ENCODE data around the gene ZNF433.

ZNF433 gene

DNA sequence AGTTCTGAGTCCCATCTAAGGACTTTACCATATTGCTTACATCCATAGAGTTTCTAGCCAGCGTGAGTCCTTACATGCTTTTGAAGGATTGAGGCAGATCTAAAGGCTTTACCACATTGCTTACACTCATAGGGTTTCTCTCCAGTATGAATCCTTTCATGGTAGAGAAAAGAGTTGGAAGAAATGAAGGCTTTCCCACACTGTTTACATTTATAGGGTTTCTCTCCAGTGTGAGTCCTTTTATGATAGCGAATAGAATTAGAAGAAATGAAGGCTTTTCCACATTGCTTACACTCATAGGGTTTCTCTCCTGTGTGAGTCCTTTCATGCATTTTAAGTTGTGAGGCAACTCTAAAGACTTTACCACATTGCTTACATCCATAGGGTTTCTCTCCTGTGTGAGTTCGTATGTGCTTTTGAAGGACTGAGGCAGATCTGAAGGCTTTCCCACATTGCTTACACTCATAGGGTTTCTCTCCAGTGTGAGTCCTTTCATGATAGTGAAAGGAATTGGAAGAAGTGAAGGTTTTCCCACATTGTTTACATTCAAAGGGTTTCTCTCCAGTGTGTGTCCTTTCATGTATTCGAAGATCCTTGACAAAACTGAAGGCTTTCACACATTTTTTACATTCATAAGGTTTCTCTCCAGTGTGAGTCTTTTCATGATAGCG, 8.4 kb upstream of the ZNF433 start:
- H3K4me2 ChIP-seq (ENCODE audit: low read depth, low read length): no peak overlapping the region
- no peak for DNase-seq
- no peaks in the 10 kb centered on the region for H3K4me1 ChIP-seq (ENCODE audit: low read length)
- no peaks in the 10 kb centered on the region for H3K9me2 ChIP-seq (replicated peaks; ENCODE audit: insufficient read depth, low read length)
- H4K20me1 ChIP-seq (ENCODE audit: insufficient read depth, low read length): no peaks in the 10 kb centered on the region
- H3F3A ChIP-seq (ENCODE audit: insufficient read depth, low read length): no peaks in the 10 kb centered on the region
- H3K27me3 ChIP-seq (replicated peaks; ENCODE audit: insufficient read depth, low read length): no peaks in the 10 kb centered on the region
- no peak overlapping the region for H3K9ac ChIP-seq (ENCODE audit: low read length)
- no peaks in the 10 kb centered on the region for H3K9me3 ChIP-seq (replicated peaks; ENCODE audit: insufficient read depth, low read length)
- no peaks in the 10 kb centered on the region for H3K36me3 ChIP-seq (replicated peaks; ENCODE audit: insufficient read depth, low read length)
- H3K4me3 ChIP-seq (ENCODE audit: low read length): no peak overlapping the region
- no peaks in the 10 kb centered on the region for H3K79me2 ChIP-seq (ENCODE audit: low read length)
- no peak overlapping the region for H3K27ac ChIP-seq (ENCODE audit: low read length)
- no peak overlapping the region for H2AFZ ChIP-seq (ENCODE audit: low read length)
- no peak for TF ChIP-seq EZH2phosphoT487 (IDR thresholded peaks at IDR 0.05; ENCODE audit: low read length)
- TF ChIP-seq, protein P1, sequence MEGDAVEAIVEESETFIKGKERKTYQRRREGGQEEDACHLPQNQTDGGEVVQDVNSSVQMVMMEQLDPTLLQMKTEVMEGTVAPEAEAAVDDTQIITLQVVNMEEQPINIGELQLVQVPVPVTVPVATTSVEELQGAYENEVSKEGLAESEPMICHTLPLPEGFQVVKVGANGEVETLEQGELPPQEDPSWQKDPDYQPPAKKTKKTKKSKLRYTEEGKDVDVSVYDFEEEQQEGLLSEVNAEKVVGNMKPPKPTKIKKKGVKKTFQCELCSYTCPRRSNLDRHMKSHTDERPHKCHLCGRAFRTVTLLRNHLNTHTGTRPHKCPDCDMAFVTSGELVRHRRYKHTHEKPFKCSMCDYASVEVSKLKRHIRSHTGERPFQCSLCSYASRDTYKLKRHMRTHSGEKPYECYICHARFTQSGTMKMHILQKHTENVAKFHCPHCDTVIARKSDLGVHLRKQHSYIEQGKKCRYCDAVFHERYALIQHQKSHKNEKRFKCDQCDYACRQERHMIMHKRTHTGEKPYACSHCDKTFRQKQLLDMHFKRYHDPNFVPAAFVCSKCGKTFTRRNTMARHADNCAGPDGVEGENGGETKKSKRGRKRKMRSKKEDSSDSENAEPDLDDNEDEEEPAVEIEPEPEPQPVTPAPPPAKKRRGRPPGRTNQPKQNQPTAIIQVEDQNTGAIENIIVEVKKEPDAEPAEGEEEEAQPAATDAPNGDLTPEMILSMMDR (IDR thresholded peaks at IDR 0.05; ENCODE audit: low read length): no peak
- TF ChIP-seq EZH2 (optimal IDR thresholded peaks at IDR 0.05; ENCODE audit: low read depth, low read length): no peak

DNA sequence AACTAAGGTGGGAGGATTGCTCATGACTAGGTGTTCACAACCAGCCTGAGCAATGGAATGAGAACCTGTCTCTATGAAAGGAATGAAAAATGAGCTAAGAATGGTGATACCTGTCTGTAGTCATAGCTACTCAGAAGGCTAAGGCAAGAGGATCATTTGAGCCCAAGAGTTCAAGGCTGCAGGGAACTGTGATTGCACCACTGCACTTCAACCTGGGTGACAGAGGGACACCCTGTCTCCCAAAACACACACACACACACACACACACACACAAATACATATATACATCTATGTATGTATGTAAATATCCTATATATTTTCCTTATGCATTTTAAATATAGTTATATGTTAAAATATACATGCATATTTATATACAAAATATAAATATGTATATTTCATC, 7.4 kb upstream of the ZNF433 start:
- H3K27ac ChIP-seq (ENCODE audit: low read length): no peak overlapping the region
- TF ChIP-seq, protein P1 (IDR thresholded peaks at IDR 0.05; ENCODE audit: low read length): no peak
- no peak for TF ChIP-seq EZH2 (optimal IDR thresholded peaks at IDR 0.05; ENCODE audit: low read depth, low read length)
- TF ChIP-seq EZH2phosphoT487 (IDR thresholded peaks at IDR 0.05; ENCODE audit: low read length): no peak
- no peaks in the 10 kb centered on the region for H3K79me2 ChIP-seq (ENCODE audit: low read length)
- H3K4me3 ChIP-seq (ENCODE audit: low read length): no peak overlapping the region
- no peaks in the 10 kb centered on the region for H4K20me1 ChIP-seq (ENCODE audit: insufficient read depth, low read length)
- no peaks in the 10 kb centered on the region for H3K9me3 ChIP-seq (replicated peaks; ENCODE audit: insufficient read depth, low read length)
- H3K9ac ChIP-seq (ENCODE audit: low read length): no peak overlapping the region
- H2AFZ ChIP-seq (ENCODE audit: low read length): no peak overlapping the region
- no peak for DNase-seq
- H3K4me1 ChIP-seq (ENCODE audit: low read length): no peaks in the 10 kb centered on the region
- H3K9me2 ChIP-seq (replicated peaks; ENCODE audit: insufficient read depth, low read length): no peaks in the 10 kb centered on the region
- H3K4me2 ChIP-seq (ENCODE audit: low read depth, low read length): no peak overlapping the region
- H3K36me3 ChIP-seq (replicated peaks; ENCODE audit: insufficient read depth, low read length): no peaks in the 10 kb centered on the region
- no peaks in the 10 kb centered on the region for H3K27me3 ChIP-seq (replicated peaks; ENCODE audit: insufficient read depth, low read length)
- H3F3A ChIP-seq (ENCODE audit: insufficient read depth, low read length): no peaks in the 10 kb centered on the region

DNA sequence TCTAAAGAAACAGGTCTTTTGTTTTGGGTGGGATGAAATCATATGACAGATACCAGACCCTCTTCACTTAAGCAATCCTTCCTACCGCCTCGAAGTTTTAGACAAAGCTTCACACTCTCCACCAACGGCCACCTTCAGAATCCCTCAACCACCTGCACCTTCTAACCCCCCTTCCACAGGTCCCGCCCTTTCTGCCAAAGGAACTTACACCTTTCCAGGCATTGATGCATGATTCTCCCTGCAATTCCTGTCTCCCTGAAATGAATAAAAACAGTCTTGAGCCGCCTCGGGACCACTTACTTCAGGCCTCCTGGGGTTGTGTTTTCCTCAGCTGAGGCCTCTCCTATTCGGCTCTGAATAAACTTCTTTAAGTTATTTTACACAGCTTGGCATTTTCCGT, 859 bp downstream of the ZNF433 start:
- H3K4me2 ChIP-seq (ENCODE audit: low read depth, low read length): no peak overlapping the region
- H3K9me3 ChIP-seq (replicated peaks; ENCODE audit: insufficient read depth, low read length): no peaks in the 10 kb centered on the region
- no peaks in the 10 kb centered on the region for H4K20me1 ChIP-seq (ENCODE audit: insufficient read depth, low read length)
- no peak overlapping the region for H3K9ac ChIP-seq (ENCODE audit: low read length)
- H3K79me2 ChIP-seq (ENCODE audit: low read length): no peaks in the 10 kb centered on the region
- H2AFZ ChIP-seq (ENCODE audit: low read length): no peak overlapping the region
- no peaks in the 10 kb centered on the region for H3K9me2 ChIP-seq (replicated peaks; ENCODE audit: insufficient read depth, low read length)
- no peak overlapping the region for H3K27ac ChIP-seq (ENCODE audit: low read length)
- H3K27me3 ChIP-seq (replicated peaks; ENCODE audit: insufficient read depth, low read length): no peaks in the 10 kb centered on the region
- no peaks in the 10 kb centered on the region for H3K4me1 ChIP-seq (ENCODE audit: low read length)
- H3F3A ChIP-seq (ENCODE audit: insufficient read depth, low read length): no peaks in the 10 kb centered on the region
- DNase-seq: no peak
- TF ChIP-seq, protein P1 (IDR thresholded peaks at IDR 0.05; ENCODE audit: low read length): no peak
- no peak for TF ChIP-seq EZH2 (optimal IDR thresholded peaks at IDR 0.05; ENCODE audit: low read depth, low read length)
- TF ChIP-seq EZH2phosphoT487 (IDR thresholded peaks at IDR 0.05; ENCODE audit: low read length): no peak
- H3K4me3 ChIP-seq (ENCODE audit: low read length): no peak overlapping the region
- no peaks in the 10 kb centered on the region for H3K36me3 ChIP-seq (replicated peaks; ENCODE audit: insufficient read depth, low read length)

Data from MM.1S (cell line).